HCT116 (cell line): ENCODE results near the gene REPS2. TPM values are rescaled to one million over a fixed set of nuclear protein-coding genes. Genes with fewer than 3 reads are reported as not detected.

Experiments
- ATAC-seq: fragments of 200-7000 bp; cut with Tn5 transposase; 2 replicates; pipeline ENCODE4 v1.9.1; 2020; ENCODE audit warnings: mild to moderate bottlenecking, moderate library complexity
- BruUV-seq: library from RNA; stranded (reverse); fragments of 400-500 nt; replicated peaks from 2 replicates; lab custom pipeline; 2021; lab: Mats Ljungman, UMichigan
- CTCF ChIA-PET: fragments of 300-600 bp; sonication (Branson Sonifier 250); formaldehyde crosslinking; loops from one replicate; lab custom pipeline; 2021; ENCODE audit warnings: antibody characterized with exemption; lab: Charles Lee
- POLR2A ChIA-PET: fragments of 300-600, 350-600 bp; sonication (Branson Sonifier 250); formaldehyde crosslinking; loops from one replicate; lab custom pipeline; 2021; ENCODE audit warnings: antibody characterized with exemption; lab: Charles Lee
- RAD21 ChIA-PET, 2 experiments: fragments of 300-600 bp; sonication (Branson Sonifier 250); formaldehyde crosslinking; loops; one replicate each; lab custom pipeline; 2023; ENCODE audit warnings: low total read pairs in 2 of 2; ENCODE audit not compliant: uncharacterized antibody in 2 of 2, unreplicated experiment in 2 of 2, low non-redundant PET in 1 of 2; lab: Charles Lee
- DNase-seq: peaks from one replicate; pipeline ENCODE4 v3.0.0-alpha.2; 2010; ENCODE audit warnings: low read depth, low spot score
- H2AFZ ChIP-seq: fragments of 200-600 bp; shearing (Covaris generic), sonication (generic); 2 replicates; pipeline ENCODE4 v1.6.1; 2017; ENCODE audit warnings: low read depth, mixed run types, mixed read lengths, antibody characterized with exemption, low read length; ENCODE audit not compliant: poor library complexity, severe bottlenecking
- H3K27ac ChIP-seq: 2 replicates; pipeline ENCODE4 v1.5.1; 2012; ENCODE audit warnings: low read depth, low read length
- H3K27me3 ChIP-seq: fragments of 200-600 bp; sonication (generic); 2 replicates; pipeline ENCODE4 v1.6.1; 2016; ENCODE audit warnings: mixed run types, low read length, mixed read lengths; ENCODE audit not compliant: insufficient read depth
- H3K36me3 ChIP-seq, 2 experiments: fragments of 200-500 bp in 1 of 2; fragments of 200-600 bp in 1 of 2; sonication (Bioruptor generic) in 1 of 2; sonication (generic) in 1 of 2; 2 replicates each; pipeline versions ENCODE4 v1.5.1 to v1.6.1; 2014 to 2016; ENCODE audit warnings: low read length in 2 of 2, inconsistent platforms in 1 of 2, mixed read lengths in 1 of 2, mixed run types in 1 of 2; ENCODE audit not compliant: insufficient read depth in 2 of 2, control insufficient read depth in 1 of 2
- H3K4me1 ChIP-seq, 2 experiments: fragments of 200-600 bp in 1 of 2; sonication (generic) in 1 of 2; 2 replicates each; pipeline versions ENCODE4 v1.5.1 to v1.6.1; 2012 to 2017; ENCODE audit warnings: low read length in 2 of 2, inconsistent platforms in 1 of 2, mild to moderate bottlenecking in 1 of 2, mixed read lengths in 1 of 2, mixed run types in 1 of 2, moderate library complexity in 1 of 2; ENCODE audit not compliant: insufficient read depth in 2 of 2, control insufficient read depth in 1 of 2
- H3K4me2 ChIP-seq: fragments of 200-600 bp; sonication (generic); 2 replicates; pipeline ENCODE4 v1.6.1; 2017; ENCODE audit warnings: mixed run types, low read length, mixed read lengths
- H3K4me3 ChIP-seq, 2 experiments: fragments of 200-600 bp in 1 of 2; sonication (generic) in 1 of 2; replicated peaks in 1 of 2; 2 replicates each; pipeline ENCODE4 v1.5.1; 2011 to 2016; ENCODE audit warnings: low read length in 2 of 2, control low read depth in 1 of 2, low read depth in 1 of 2, mild to moderate bottlenecking in 1 of 2, mixed read lengths in 1 of 2, mixed run types in 1 of 2
- H3K79me2 ChIP-seq: fragments of 200-600 bp; sonication (generic); 2 replicates; pipeline ENCODE4 v1.6.1; 2017; ENCODE audit warnings: mild to moderate bottlenecking, mixed run types, low read length, moderate library complexity, mixed read lengths; ENCODE audit not compliant: insufficient read depth
- H3K9ac ChIP-seq: fragments of 200-600 bp; sonication (generic); 2 replicates; pipeline ENCODE4 v1.6.1; 2016; ENCODE audit warnings: low read length, mixed read lengths
- H3K9me2 ChIP-seq: fragments of 200-600 bp; sonication (generic), shearing (Covaris generic); 2 replicates; pipeline ENCODE4 v1.6.1; 2017; ENCODE audit warnings: mixed run types, mild to moderate bottlenecking, moderate library complexity; ENCODE audit not compliant: insufficient read depth
- H3K9me3 ChIP-seq, 2 experiments: fragments of 200-500 bp in 1 of 2; fragments of 200-600 bp in 1 of 2; sonication (Bioruptor generic) in 1 of 2; sonication (generic) in 1 of 2; 2 replicates each; pipeline ENCODE4 v1.6.1; 2014 to 2017; ENCODE audit warnings: low read length in 2 of 2, mixed read lengths in 2 of 2, inconsistent platforms in 1 of 2, low read depth in 1 of 2, mild to moderate bottlenecking in 1 of 2, mixed run types in 1 of 2, moderate library complexity in 1 of 2; ENCODE audit not compliant: control insufficient read depth in 1 of 2, insufficient read depth in 1 of 2
- H4K20me1 ChIP-seq: fragments of 200-600 bp; sonication (generic), shearing (Covaris generic); 2 replicates; pipeline ENCODE4 v1.6.1; 2017; ENCODE audit warnings: mixed run types, mild to moderate bottlenecking, moderate library complexity; ENCODE audit not compliant: insufficient read depth
- CEBPB ChIP-seq: IDR thresholded peaks from 2 replicates; pipeline ENCODE4 v1.6.1; 2012; ENCODE audit warnings: low read depth
- CTCF ChIP-seq, 3 experiments: fragments of 200-600 bp in 1 of 3; sonication (generic) in 1 of 3; IDR thresholded peaks in 2 of 3; conservative IDR thresholded peaks in 1 of 3; 2 replicates each; pipeline ENCODE4 v1.5.1; 2012 to 2017; ENCODE audit warnings: low read depth in 2 of 3, low read length in 2 of 3, antibody characterized with exemption in 1 of 3, borderline replicate concordance in 1 of 3, control low read depth in 1 of 3, mild to moderate bottlenecking in 1 of 3, mixed read lengths in 1 of 3, mixed run types in 1 of 3, moderate library complexity in 1 of 3; ENCODE audit not compliant: insufficient read depth in 1 of 3
- EGR1 ChIP-seq: IDR thresholded peaks from 2 replicates; pipeline ENCODE4 v1.6.1; 2012; ENCODE audit warnings: low read depth
- ELF1 ChIP-seq: IDR thresholded peaks from 2 replicates; pipeline ENCODE4 v1.6.1; 2012; ENCODE audit warnings: low read depth, borderline replicate concordance
- EZH2phosphoT487 ChIP-seq: fragments of 200-600 bp; IDR thresholded peaks from 2 replicates; pipeline ENCODE4 v1.6.1; 2018; ENCODE audit warnings: antibody characterized with exemption, borderline replicate concordance
- FOSL1 ChIP-seq: IDR thresholded peaks from 2 replicates; pipeline ENCODE4 v1.6.1; 2012; ENCODE audit warnings: low read depth
- JUND ChIP-seq: IDR thresholded peaks from 2 replicates; pipeline ENCODE4 v1.6.1; 2012
- POLR2A ChIP-seq: IDR thresholded peaks from 2 replicates; pipeline ENCODE4 v1.7.0; 2011; ENCODE audit warnings: borderline replicate concordance; ENCODE audit not compliant: insufficient read depth, insufficient read length; ENCODE audit errors: extremely low read depth
- POLR2AphosphoS5 ChIP-seq: IDR thresholded peaks from 2 replicates; pipeline ENCODE4 v1.6.1; 2011; ENCODE audit warnings: mild to moderate bottlenecking, low read depth, low read length, moderate library complexity
- RAD21 ChIP-seq: IDR thresholded peaks from 2 replicates; pipeline ENCODE4 v1.6.1; 2012; ENCODE audit warnings: low read depth, mild to moderate bottlenecking
- SIN3A ChIP-seq: IDR thresholded peaks from 2 replicates; pipeline ENCODE4 v1.6.1; 2012; ENCODE audit warnings: low read depth
- SP1 ChIP-seq: IDR thresholded peaks from 2 replicates; pipeline ENCODE4 v1.6.1; 2012; ENCODE audit warnings: low read depth
- SRF ChIP-seq: IDR thresholded peaks from 2 replicates; pipeline ENCODE4 v1.6.1; 2012; ENCODE audit warnings: low read depth
- TCF7L2 ChIP-seq: IDR thresholded peaks from 2 replicates; pipeline ENCODE4 v1.7.0; 2011; ENCODE audit warnings: borderline replicate concordance, inconsistent platforms; ENCODE audit not compliant: insufficient read depth, insufficient read length; ENCODE audit errors: extremely low read depth
- ZBTB33 ChIP-seq: IDR thresholded peaks from 2 replicates; pipeline ENCODE4 v1.6.1; 2011; ENCODE audit warnings: mild to moderate bottlenecking, low read length, moderate library complexity; ENCODE audit not compliant: insufficient replicate concordance; ENCODE audit errors: extremely low read depth
- intact Hi-C: fragments of 100-400 bp; cut with micrococcal nuclease; formaldehyde crosslinking; loops from 2 replicates; pipeline ENCODE4 v1.10.0; 2022
- total RNA-seq: library from RNA; stranded (reverse); gene quantifications from one replicate; pipeline ENCODE4 v1.2.1, GENCODE V29; 2021; ENCODE audit not compliant: unreplicated experiment
- TF ChIP-seq, protein P1 (sequence below): IDR thresholded peaks from 2 replicates; pipeline ENCODE4 v1.6.1; 2012

REPS2 gene
- total RNA-seq, 1 experiment from 2014 or later, result 4.5 TPM

- TF ChIP-seq ZBTB33, result no peak
- no peak for TF ChIP-seq SIN3A
- no peak for TF ChIP-seq RAD21
- TF ChIP-seq, all 23 proteins: peak for 0
These were observed 218.5 kb downstream of the REPS2 start (continued) for GRCh38 chrX:17164941-17165340.

DNA sequence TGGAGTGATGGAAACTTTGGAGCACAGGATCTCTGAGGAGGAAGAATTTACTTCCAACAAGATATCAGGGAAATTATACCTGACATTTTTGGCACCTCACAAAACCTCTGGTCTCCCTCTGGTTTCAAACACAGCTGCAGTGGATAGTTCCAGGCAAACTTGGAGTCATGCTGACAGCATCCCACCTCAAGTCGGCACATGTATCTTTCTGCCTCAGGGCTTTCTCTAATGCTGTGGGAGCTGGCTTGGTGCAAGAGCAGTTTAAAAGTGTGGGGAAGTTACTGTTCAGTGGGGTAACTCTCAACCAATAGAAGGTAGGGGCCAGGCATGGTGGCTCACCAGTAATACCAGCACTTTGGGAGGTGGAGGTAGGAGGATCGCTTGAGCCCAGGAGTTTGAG lies 221.5 kb downstream of the REPS2 start:
- ChIA-PET POLR2A (no interaction called here), RAD21 (no interaction called here), CTCF (no interaction called here)
- Histone ChIP-seq H3K27me3 (no peaks in the 10 kb centered on the region), H3K9ac (no peak overlapping the region), H3K4me3 (no peak overlapping the region), H3K79me2 (no peaks in the 10 kb centered on the region), H3K36me3 (no peaks in the 10 kb centered on the region), H2AFZ (no peak overlapping the region), H3K4me1 (no peaks in the 10 kb centered on the region), H3K9me2 (no peaks in the 10 kb centered on the region), H4K20me1 (no peaks in the 10 kb centered on the region), H3K27ac (no peak overlapping the region), H3K9me3 (no peaks in the 10 kb centered on the region), H3K4me2 (no peak overlapping the region)
- BruUV-seq, result no TSS peak
- intact Hi-C loops, result no loop called here
- no peak for ATAC-seq
- no peak for DNase-seq
- TF ChIP-seq TCF7L2 (no peak), EZH2phosphoT487 (no peak), POLR2AphosphoS5 (no peak), SP1 (no peak), ELF1 (no peak), SRF (no peak), EGR1 (no peak), CTCF (IDR thresholded peaks at IDR 0.05 in 2 of 3, conservative IDR thresholded peaks at IDR 0.05 in 1 of 3; ENCODE audit: borderline replicate concordance in 1 of 3, insufficient read depth in 1 of 3, low read depth in 2 of 3, low read length in 2 of 3) (no peak), POLR2A (no peak), CEBPB (no peak), JUND (no peak), FOSL1 (no peak)
- TF ChIP-seq, protein P1, sequence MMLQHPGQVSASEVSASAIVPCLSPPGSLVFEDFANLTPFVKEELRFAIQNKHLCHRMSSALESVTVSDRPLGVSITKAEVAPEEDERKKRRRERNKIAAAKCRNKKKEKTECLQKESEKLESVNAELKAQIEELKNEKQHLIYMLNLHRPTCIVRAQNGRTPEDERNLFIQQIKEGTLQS, result no peak
